HG03520 (cell line): ENCODE data around the gene MLH3.

ENCODE experiments used
- ATAC-seq: cut with Tn5 transposase; IDR thresholded peaks from one replicate; pipeline ENCODE4 v1.9.1; 2021; ENCODE audit warnings: mild to moderate bottlenecking, moderate library complexity; ENCODE audit not compliant: unreplicated experiment

The MLH3 gene

DNA sequence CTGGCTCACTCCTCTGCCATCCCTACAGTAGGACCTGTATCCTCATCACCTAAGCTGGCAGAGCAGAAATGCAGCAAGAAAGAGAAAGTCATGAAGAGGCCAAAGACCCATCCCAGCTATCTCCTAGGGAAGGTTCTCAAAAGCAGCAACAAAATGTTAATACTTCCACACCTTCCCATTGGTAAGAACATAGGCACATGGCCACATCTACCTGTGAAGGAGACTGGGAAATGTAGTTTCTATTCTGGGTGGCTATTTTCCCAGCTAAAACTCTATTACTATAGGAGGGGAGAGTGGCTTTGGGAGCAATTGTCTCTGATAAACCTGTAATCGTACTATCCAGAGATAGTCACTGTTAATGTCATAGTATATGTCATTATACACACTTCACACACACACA lies 62.3 kb downstream of the MLH3 start:
- no peak for ATAC-seq

DNA sequence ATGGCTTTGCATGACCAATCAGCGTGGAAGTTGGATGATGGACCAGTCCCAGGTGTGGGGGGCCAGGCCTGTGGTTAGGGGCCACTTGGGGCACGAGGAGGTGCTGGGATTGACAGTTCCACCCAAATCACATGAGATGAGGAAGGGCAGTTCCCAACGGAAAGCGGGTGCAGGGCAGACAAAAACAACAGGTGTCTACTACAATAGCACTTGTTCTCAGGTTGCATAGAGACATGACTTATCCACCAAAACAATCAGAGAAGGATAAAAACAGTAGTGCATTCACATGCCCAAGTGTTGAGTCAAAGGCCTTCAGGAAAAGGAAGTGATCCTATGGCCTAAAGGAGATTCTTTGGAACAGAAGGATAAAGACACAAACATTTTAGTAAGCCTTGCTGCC lies 63.1 kb downstream of the MLH3 start:
- no peak for ATAC-seq

DNA sequence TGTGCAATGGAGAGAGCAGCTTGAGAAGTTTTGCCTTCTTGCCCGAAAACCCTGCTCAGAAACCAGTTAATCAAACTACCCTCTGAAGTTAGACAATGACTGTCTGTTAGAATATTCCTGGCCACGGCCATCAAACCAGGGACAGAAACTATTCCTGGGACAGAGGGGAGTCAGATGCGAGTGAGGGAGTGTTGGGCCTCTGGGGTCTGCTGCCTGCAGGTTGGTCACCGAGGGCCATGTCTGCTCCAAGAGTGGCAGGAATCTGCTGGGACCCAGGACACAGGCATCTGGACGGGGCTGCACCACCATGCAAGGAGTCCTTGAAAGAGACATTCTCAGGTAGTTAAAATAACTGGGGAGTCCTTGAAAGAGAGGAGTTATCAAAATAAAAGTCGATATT lies 65.5 kb downstream of the MLH3 start:
- no peak for ATAC-seq

DNA sequence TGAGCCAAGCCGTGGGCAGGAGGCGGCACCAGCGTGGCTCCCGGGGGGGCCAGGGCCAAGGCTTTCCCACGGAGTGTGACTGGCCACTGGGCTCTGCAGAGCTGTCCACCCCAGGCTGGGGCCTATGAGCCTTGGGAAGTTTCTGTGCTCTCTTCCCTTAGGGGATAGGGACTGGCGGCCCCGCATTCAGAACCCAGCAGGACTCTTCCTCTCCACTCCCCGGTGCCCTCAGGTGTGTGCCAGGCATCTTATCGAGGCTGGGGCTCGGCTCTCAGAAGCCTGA lies 66.3 kb downstream of the MLH3 start:
- no peak for ATAC-seq

DNA sequence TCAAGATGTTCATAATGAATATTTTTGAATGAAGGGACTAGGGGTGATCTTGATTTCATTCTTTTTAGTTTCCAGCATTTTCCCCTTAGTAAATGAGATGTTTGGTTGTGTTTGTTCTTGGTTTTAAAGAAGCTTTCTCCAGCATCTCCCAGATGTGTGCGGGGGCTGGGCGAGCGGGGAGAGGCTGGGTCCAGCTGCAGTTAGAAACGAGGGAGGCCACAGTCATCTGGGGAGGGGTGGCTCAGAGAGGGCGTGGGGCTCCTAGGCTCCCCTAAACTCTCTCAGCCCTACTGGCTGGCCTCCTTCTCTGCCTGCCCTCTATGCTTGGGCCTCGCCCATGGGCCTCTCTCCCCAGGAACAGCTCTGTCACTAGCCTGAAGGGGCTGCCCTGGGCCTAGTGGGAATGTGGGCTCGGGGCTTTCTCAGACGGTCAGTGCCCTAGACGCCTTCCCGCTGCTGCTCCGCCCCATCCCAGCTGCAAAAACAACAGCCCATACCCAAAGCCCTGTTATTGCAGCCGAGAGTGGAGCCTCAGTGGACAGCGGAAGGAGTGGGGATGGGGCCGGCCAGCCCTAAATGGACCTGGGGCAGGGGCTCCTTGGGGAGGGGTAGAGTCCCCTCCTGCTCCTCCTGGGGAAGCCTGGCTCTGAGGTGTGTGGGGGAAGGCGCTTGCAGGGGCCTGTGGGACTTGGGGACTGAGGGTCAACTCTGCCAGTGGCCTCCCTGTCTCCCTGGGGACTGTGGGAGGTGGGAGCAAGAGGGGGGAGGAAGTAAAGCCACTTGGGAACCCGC lies 66.8 kb downstream of the MLH3 start:
- ATAC-seq = no peak

DNA sequence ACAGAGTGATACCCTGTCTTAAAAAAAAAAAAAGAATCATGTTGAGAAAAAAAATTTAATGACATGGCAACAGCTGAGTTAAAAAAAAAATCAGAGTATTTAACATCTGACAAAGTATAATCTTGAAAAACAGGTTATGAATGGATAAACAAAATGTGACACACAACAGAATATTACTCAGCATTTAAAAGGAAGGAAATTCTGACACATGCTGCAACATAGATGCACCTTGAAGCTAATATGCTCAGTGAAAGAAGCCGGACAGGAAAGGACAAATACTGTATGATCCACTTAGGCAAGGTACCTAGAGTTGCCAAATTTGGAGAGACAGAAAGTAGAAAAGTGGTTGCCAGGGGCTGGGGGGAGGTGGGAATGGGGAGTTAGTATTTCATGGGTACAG lies 67.9 kb downstream of the MLH3 start:
- ATAC-seq = no peak

DNA sequence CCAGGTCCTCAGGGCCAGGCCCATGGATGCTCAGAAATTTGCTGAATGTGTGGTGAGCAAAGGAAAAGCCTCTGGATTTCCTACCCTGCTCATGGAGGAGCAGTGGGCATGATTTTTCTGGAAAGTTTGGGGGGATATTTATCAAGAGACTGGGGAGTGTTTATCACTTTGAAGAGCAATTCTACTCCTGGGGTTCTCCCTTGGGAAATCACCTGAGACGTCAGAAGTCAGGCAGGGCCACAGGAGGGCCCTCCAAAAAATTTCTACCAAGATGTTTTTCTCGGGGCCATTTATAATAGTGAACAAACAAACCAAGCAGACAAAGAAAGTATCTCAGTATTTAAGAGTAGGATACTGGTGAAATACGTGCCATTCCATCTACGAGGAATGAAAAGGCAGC lies 68.6 kb downstream of the MLH3 start:
- no peak for ATAC-seq

GRCh38 chr14:74981833-74982232 lies 69.4 kb downstream of the MLH3 start:
- ATAC-seq = no peak

GRCh38 chr14:74981462-74981782 lies 69.8 kb downstream of the MLH3 start:
- ATAC-seq = no peak

DNA sequence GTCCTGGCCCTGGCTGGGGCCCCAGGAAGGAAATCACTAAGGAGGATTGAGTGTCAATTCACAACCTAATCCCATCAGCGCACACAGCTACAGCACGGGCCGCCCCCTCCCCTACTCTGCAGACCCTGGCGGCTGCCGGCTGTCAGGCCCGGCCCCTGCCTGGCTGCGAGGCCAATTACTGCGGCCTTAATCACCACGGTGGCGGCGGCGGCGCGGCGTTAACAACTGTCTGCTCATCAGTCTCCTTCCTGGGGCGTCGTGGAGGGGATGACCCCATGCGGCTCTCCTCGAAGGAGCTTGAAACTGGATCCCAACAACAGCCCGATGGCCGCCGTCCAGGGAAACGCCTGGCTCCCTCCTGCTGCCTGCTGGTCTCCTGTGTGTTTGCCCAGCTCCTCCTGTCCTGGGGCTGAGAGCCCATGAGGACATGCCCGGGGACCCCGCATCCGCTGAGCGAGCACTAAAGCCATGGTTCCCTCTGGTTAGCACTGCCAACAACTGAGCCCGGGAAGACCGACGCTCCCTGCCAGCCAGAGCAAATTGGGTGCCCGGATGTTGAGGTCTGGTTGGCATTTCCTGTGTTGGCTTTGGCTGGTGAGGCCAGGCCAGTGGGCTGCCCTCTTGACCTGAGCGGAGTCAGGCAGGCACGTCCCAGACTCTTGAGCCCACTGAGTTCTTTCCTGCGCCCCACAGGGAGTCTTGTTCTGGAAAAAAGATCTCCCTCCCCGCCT lies 70.4 kb downstream of the MLH3 start:
- no peak for ATAC-seq

DNA sequence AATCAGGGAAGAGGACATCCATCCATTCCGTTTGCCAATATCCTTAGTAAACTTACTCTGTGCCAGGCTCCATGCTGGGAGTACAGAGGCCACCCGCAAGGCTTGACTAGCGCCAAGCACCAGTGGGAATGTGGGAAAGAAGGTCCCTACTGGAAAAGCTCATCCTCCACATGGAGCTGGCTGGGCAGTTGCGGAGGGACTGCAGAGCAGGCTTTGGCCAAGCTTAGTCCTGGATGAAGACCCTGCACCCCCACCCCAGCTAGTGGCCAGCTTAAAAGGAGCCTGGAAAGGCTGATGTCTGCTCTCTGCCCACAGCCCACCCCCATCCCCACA lies 70.9 kb downstream of the MLH3 start:
- no peak for ATAC-seq

- ATAC-seq = no peak
Observed at GRCh38 chr14:74979442-74980397, 71.5 kb downstream of the MLH3 start.

DNA sequence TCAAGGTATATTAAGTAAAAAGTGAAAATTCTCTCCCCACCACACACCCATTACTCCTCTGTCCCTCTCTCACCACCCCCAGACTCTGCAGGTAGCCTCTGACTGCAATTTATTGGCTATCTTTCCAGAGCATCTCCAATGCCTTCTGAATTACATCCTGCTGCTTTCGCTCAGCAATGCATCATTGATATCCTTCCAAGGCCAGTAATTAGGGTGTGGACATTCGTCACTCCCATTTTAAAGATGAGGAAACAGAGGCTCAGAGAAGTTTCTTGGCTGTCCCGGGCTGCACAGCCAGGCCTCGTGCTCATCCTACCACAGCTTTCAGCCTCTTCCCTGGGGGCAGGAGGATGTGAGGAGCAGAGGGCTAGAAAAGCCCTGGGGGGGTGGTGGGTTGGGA lies 72.2 kb downstream of the MLH3 start:
- ATAC-seq = no peak

DNA sequence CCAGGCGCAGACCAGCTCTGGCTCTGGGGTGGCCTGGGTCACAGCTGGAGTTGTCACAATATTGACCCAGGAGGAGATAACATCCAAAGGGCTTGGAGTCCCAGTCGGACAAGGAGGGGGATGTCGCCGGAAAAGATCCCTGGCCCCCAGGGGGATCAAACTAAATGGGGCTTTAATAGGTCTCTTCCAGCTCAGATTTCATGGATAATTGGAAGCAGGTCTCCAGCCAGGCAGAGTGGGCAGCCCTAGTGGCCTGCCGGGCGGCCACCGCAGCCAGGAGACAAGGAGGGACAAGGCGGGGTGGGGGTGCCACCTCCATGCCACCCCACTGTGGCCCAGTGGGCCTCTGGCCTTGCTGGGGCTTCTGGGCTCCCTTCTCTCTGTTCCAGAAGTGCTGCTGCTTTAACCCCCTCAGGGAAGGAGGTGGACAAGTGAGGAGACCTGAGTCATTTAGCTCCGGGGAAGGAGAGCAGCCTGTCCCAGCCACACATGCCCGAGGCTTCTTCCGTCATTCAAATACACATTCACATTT lies 72.8 kb downstream of the MLH3 start:
- ATAC-seq = no peak

- ATAC-seq = no peak
Observed at GRCh38 chr14:74977901-74978385, 73.3 kb downstream of the MLH3 start.

- no peak for ATAC-seq
Observed at GRCh38 chr14:74977164-74977900, 73.9 kb downstream of the MLH3 start.

GRCh38 chr14:74976264-74977113 lies 74.8 kb downstream of the MLH3 start:
- no peak for ATAC-seq

GRCh38 chr14:74975059-74975810 lies 76.0 kb downstream of the MLH3 start:
- ATAC-seq = no peak

- ATAC-seq = no peak
Observed at GRCh38 chr14:74974364-74975058, 76.8 kb downstream of the MLH3 start.
